CD8-positive, alpha-beta memory T cell (primary cell): Measurements from ENCODE around the gene SMC4. TPM values are rescaled to one million over a fixed set of nuclear protein-coding genes. Genes with fewer than 3 reads are reported as not detected.

Source experiments
- CTCF ChIA-PET: fragments of 350-600 bp; sonication (Branson Sonifier 250); formaldehyde crosslinking; loops from one replicate; lab custom pipeline; 2021; ENCODE audit warnings: antibody characterized with exemption; lab: Charles Lee
- POLR2A ChIA-PET: fragments of 350-600 bp; sonication (Branson Sonifier 250); formaldehyde crosslinking; loops from one replicate; lab custom pipeline; 2021; ENCODE audit warnings: antibody characterized with exemption; lab: Charles Lee
- DNase-seq, 5 donors: peaks; one replicate each; pipeline versions ENCODE4 v3.0.0 to v3.0.0-alpha.2; 2020 to 2022; ENCODE audit warnings: mixed read lengths in 1 of 5
- H3K27ac ChIP-seq: one replicate; pipeline ENCODE4 v1.7.0; 2013; ENCODE audit warnings: low read depth, mild to moderate bottlenecking, low read length, moderate library complexity
- H3K27me3 ChIP-seq: 2 replicates; pipeline ENCODE4 v1.7.0; 2013; ENCODE audit warnings: low read length, mild to moderate bottlenecking; ENCODE audit not compliant: insufficient read depth, poor library complexity, severe bottlenecking
- H3K36me3 ChIP-seq: 2 replicates; pipeline ENCODE4 v1.7.0; 2013; ENCODE audit warnings: mild to moderate bottlenecking, low read length, moderate library complexity; ENCODE audit not compliant: insufficient read depth
- H3K4me1 ChIP-seq: 2 replicates; pipeline ENCODE4 v1.7.0; 2013; ENCODE audit warnings: mild to moderate bottlenecking, low read length, moderate library complexity; ENCODE audit not compliant: insufficient read depth
- H3K4me3 ChIP-seq: 2 replicates; pipeline ENCODE4 v1.7.0; 2013; ENCODE audit warnings: mild to moderate bottlenecking, low read length
- H3K9me3 ChIP-seq: 2 replicates; pipeline ENCODE4 v1.7.0; 2013; ENCODE audit warnings: mild to moderate bottlenecking, low read length
- H3K27ac Mint-ChIP-seq, 8 donors: one replicate each; pipeline ENCODE4 v1.8.0; 2020 to 2021; ENCODE audit warnings: mixed read lengths in 8 of 8, mild to moderate bottlenecking in 6 of 8, inconsistent platforms in 3 of 8, moderate library complexity in 3 of 8
- H3K27me3 Mint-ChIP-seq, 2 donors: one replicate each; pipeline ENCODE4 v1.8.0; 2020 to 2021; ENCODE audit warnings: mixed read lengths in 2 of 2, mild to moderate bottlenecking in 1 of 2, moderate library complexity in 1 of 2
- H3K36me3 Mint-ChIP-seq, 3 donors: one replicate each; pipeline ENCODE4 v1.8.0; 2020 to 2021; ENCODE audit warnings: mixed read lengths in 3 of 3, inconsistent platforms in 1 of 3, mild to moderate bottlenecking in 1 of 3
- H3K4me1 Mint-ChIP-seq, 3 donors: one replicate each; pipeline ENCODE4 v1.8.0; 2020 to 2021; ENCODE audit warnings: mixed read lengths in 3 of 3, inconsistent platforms in 1 of 3, mild to moderate bottlenecking in 1 of 3
- H3K4me3 Mint-ChIP-seq, 7 donors: one replicate each; pipeline ENCODE4 v1.8.0; 2020 to 2021; ENCODE audit warnings: mixed read lengths in 7 of 7, mild to moderate bottlenecking in 6 of 7, moderate library complexity in 4 of 7, inconsistent platforms in 2 of 7
- H3K9me3 Mint-ChIP-seq, 5 donors: one replicate each; pipeline ENCODE4 v1.8.0; 2020 to 2022; ENCODE audit warnings: mixed read lengths in 5 of 5, mild to moderate bottlenecking in 3 of 5, moderate library complexity in 2 of 5, inconsistent platforms in 1 of 5
- polyA plus RNA-seq: library from polyadenylated mRNA; unstranded; fragments of 300-500 nt; fragmentation: Illumina TruSeq; gene quantifications from one replicate; pipeline ENCODE4 v1.2.3, GENCODE V29; 2021
- total RNA-seq, 2 experiments: library from RNA; stranded (reverse); gene quantifications; one replicate each; pipeline ENCODE4 v1.2.3, GENCODE V29; 2021

Gene SMC4
- total and polyA plus RNA-seq, 3 experiments from 2014 or later, result 45.0 to 123 (median 120) TPM

DNA sequence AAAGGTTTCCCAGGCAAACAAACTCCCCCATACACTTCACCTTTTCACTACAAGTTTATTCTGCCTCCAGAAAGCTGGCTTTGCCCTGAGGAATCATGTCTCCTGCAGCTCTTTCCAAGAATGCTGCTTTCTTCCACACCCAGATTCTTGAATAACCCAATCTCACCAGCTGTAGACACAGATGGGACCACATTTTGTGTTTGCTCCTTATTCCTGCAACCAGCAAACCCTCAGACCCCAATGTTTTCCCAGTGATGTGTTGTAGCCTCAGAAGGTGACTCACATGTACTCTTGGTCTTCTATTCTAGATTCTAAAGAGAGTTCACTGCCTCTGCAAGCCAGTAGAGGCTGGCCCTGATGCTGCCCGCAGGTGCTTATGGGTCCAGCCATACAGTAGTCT, 73.8 kb downstream of the SMC4 start:
- Histone ChIP-seq H3K4me3 (no peak overlapping the region), H3K36me3 (no peaks in the 10 kb centered on the region), H3K4me1 (no peaks in the 10 kb centered on the region), H3K27me3 (peaks cover 5% of the 10 kb centered on the region), H3K27ac (no peak overlapping the region), H3K9me3 (no peaks in the 10 kb centered on the region)
- ChIA-PET POLR2A (no interaction called here), CTCF (no interaction called here)
- no peak overlapping the region for H3K27ac Mint-ChIP-seq
- peaks cover 17 to 26% of the 10 kb centered on the region in 2 donors for H3K27me3 Mint-ChIP-seq
- H3K36me3 Mint-ChIP-seq, result peaks cover 0 to 16% (median 3%) of the 10 kb centered on the region in 3 donors
- H3K9me3 Mint-ChIP-seq, result peaks cover 3 to 21% (median 18%) of the 10 kb centered on the region in 5 donors
- H3K4me1 Mint-ChIP-seq, result no peaks in the 10 kb centered on the region
- no peak for DNase-seq
- H3K4me3 Mint-ChIP-seq, result no peak overlapping the region

DNA sequence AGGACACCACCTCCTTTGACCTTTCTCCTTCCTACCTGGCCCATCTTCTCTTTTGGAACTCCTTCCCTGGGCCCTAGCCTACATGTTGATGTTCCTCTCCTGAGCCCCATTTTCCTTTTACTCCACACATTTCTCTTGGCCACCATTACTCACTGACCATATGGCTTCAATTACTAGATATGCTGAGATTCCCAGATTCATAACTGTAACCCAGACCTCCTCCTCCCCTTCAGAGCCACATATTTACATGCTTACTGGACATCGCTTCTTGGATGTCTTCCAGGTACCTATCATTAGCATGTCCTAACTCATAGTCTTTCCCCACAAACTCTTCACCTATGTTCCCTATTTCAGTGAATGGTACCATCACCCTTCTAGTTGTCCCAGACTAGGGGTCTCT, 74.5 kb downstream of the SMC4 start:
- CTCF ChIA-PET, result no interaction called here
- DNase-seq, result no peak
- H3K36me3 ChIP-seq, result no peaks in the 10 kb centered on the region
- H3K27me3 ChIP-seq, result peaks cover 5% of the 10 kb centered on the region
- no peaks in the 10 kb centered on the region for H3K4me1 Mint-ChIP-seq
- H3K27me3 Mint-ChIP-seq, result peaks cover 14 to 24% of the 10 kb centered on the region in 2 donors
- H3K4me1 ChIP-seq, result no peaks in the 10 kb centered on the region
- H3K9me3 Mint-ChIP-seq, result peaks cover 3 to 21% (median 18%) of the 10 kb centered on the region in 5 donors
- H3K27ac Mint-ChIP-seq, result no peak overlapping the region
- no peak overlapping the region for H3K4me3 ChIP-seq
- POLR2A ChIA-PET, result no interaction called here
- H3K9me3 ChIP-seq, result no peaks in the 10 kb centered on the region
- H3K4me3 Mint-ChIP-seq, result no peak overlapping the region
- no peak overlapping the region for H3K27ac ChIP-seq
- H3K36me3 Mint-ChIP-seq, result peaks cover 0 to 13% (median 3%) of the 10 kb centered on the region in 3 donors

DNA sequence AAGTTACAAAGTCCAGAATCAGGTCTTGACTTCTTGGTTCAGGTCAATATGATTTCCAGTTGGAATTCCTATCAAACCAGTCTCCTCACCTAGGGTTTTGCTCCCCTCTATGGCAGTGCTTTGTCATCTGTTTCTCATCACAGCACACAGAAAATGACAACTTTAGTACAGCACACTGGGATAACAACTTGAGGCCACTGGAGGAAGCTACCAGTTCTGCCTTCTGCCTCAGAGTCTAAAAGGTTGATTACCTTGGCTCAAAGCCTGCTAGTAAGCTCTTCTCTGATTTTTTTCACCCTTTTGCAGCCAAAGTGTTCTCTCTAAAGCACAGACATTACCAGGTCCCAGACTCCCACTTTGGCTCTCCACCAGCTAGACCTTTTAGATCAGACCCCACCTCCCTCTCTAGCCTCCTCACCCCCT, 75.0 kb downstream of the SMC4 start:
- Histone ChIP-seq H3K4me1 (no peaks in the 10 kb centered on the region), H3K27ac (no peak overlapping the region), H3K9me3 (no peaks in the 10 kb centered on the region), H3K36me3 (no peaks in the 10 kb centered on the region), H3K27me3 (peaks cover 5% of the 10 kb centered on the region), H3K4me3 (no peak overlapping the region)
- Mint-ChIP-seq H3K27ac (no peak overlapping the region), H3K4me1 (no peaks in the 10 kb centered on the region), H3K9me3 (peaks cover 3 to 20% (median 17%) of the 10 kb centered on the region in 5 donors), H3K27me3 (peaks cover 13 to 25% of the 10 kb centered on the region in 2 donors), H3K36me3 (peaks cover 0 to 9% (median 3%) of the 10 kb centered on the region in 3 donors), H3K4me3 (no peak overlapping the region)
- no peak for DNase-seq
- POLR2A ChIA-PET, result no interaction called here
- CTCF ChIA-PET, result no interaction called here

DNA sequence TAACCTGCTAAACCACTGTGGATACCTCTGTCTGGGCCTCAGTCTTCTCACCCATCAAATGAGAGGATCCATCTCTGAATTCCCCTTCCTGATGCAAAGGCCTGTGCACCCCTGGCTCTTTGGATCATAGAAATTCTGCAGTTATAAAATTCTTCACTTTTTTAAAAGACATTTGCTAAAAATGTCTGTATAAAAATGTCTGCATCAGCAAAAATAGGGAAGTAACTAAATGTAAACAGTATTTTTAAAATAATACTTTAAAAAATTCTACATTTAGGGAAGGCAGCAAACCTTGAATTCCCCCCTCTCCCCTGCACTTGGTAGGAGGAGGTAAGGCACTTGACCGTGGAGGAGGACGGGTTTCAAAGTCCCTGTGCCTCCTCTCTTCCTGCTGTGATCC, 75.7 kb downstream of the SMC4 start:
- Histone ChIP-seq H3K4me3 (no peak overlapping the region), H3K4me1 (no peaks in the 10 kb centered on the region), H3K36me3 (no peaks in the 10 kb centered on the region), H3K9me3 (no peaks in the 10 kb centered on the region), H3K27ac (no peak overlapping the region), H3K27me3 (peaks cover 5% of the 10 kb centered on the region)
- H3K36me3 Mint-ChIP-seq, result peaks cover 0 to 3% (median 0%) of the 10 kb centered on the region in 3 donors
- H3K4me1 Mint-ChIP-seq, result no peaks in the 10 kb centered on the region
- peaks cover 10 to 20% of the 10 kb centered on the region in 2 donors for H3K27me3 Mint-ChIP-seq
- ChIA-PET CTCF (no interaction called here), POLR2A (no interaction called here)
- no peak overlapping the region for H3K4me3 Mint-ChIP-seq
- no peak for DNase-seq
- H3K27ac Mint-ChIP-seq, result no peak overlapping the region
- peaks cover 0 to 13% (median 11%) of the 10 kb centered on the region in 5 donors for H3K9me3 Mint-ChIP-seq

DNA sequence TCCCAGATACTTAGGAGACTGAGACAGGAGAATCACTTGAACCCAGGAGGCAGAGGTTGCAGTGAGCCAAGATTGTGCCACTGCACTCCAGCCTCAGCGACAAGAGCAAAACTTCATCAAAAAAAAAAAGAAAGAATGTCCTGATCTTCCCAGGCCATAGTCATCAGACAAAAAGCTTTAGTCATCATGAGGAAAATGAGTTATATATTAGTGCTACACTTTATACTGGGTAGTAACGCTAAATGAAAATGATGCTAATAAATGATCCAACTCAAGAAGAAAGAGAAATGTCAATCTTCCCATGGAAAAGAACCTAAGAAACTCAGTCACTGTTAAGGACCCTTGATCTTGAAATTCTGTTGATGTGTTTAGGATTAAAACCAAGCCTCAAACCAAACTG, 76.4 kb downstream of the SMC4 start:
- Histone ChIP-seq H3K27me3 (peaks cover 5% of the 10 kb centered on the region), H3K4me1 (no peaks in the 10 kb centered on the region)

DNA sequence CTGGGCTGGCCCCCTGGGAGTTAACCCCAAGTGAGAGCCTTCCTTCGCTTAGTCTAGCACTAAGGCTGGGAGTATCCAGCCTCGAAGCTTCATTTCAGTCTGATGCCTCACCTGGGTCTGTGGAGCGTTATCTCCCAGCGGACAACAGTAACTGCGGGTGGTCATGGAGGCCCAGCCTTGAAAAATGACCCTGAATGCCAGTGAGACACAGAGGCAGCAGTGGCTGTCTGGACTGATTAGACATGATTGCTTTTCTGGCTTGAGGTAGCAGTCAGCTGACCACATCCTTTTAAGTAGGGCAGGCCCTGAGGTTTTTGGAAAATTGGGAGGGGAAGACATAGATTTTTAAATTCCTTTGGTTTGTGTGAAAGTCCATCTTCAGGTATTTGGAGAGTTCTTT, 78.3 kb downstream of the SMC4 start:
- no peak overlapping the region for H3K4me3 Mint-ChIP-seq
- H3K27ac Mint-ChIP-seq, result no peak overlapping the region
- H3K4me1 Mint-ChIP-seq, result no peaks in the 10 kb centered on the region
- H3K9me3 ChIP-seq, result no peaks in the 10 kb centered on the region
- H3K4me1 ChIP-seq, result no peaks in the 10 kb centered on the region
- no peaks in the 10 kb centered on the region for H3K36me3 ChIP-seq
- H3K27me3 ChIP-seq, result peaks cover 5% of the 10 kb centered on the region
- CTCF ChIA-PET, result no interaction called here
- no peak overlapping the region for H3K4me3 ChIP-seq
- no peak overlapping the region for H3K27ac ChIP-seq
- H3K27me3 Mint-ChIP-seq, result peaks cover 9 to 25% of the 10 kb centered on the region in 2 donors
- POLR2A ChIA-PET, result no interaction called here
- H3K36me3 Mint-ChIP-seq, result no peaks in the 10 kb centered on the region
- DNase-seq, result no peak
- H3K9me3 Mint-ChIP-seq, result peaks cover 0 to 2% (median 0%) of the 10 kb centered on the region in 5 donors

More for the DNA sequence above, 76.4 kb downstream of the SMC4 start:
- Mint-ChIP-seq H3K4me3 (no peak overlapping the region), H3K27me3 (peaks cover 11 to 22% of the 10 kb centered on the region in 2 donors), H3K27ac (no peak overlapping the region), H3K36me3 (peaks cover 0 to 3% (median 0%) of the 10 kb centered on the region in 3 donors), H3K9me3 (peaks cover 0 to 8% (median 7%) of the 10 kb centered on the region in 5 donors), H3K4me1 (no peaks in the 10 kb centered on the region)
- H3K4me3 ChIP-seq, result no peak overlapping the region
- ChIA-PET POLR2A (no interaction called here), CTCF (no interaction called here)
- H3K27ac ChIP-seq, result no peak overlapping the region
- H3K36me3 ChIP-seq, result no peaks in the 10 kb centered on the region
- no peak for DNase-seq
- H3K9me3 ChIP-seq, result no peaks in the 10 kb centered on the region

DNA sequence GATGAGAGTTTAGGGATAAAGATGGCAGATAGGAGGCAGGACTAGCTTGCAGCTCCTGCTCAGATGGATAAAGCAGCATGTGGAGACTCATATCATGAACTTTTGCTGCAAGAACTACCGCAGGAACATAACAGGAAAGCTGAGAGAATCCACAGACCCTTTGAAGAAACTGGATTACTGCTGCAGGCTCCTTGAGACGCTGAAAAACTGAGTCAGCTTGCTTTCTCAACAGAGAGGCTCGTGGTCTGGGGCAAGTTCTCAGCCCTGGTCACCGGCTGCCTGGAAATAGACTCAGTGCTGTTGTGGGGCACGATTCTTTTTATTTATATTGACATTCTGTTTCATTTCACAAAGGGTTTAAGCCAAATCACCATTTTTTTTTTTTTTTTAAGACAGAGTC, 78.9 kb downstream of the SMC4 start:
- Mint-ChIP-seq H3K27me3 (peaks cover 9 to 29% of the 10 kb centered on the region in 2 donors), H3K27ac (no peak overlapping the region), H3K4me3 (no peak overlapping the region), H3K9me3 (peaks cover 0 to 2% (median 0%) of the 10 kb centered on the region in 5 donors), H3K4me1 (no peaks in the 10 kb centered on the region), H3K36me3 (no peaks in the 10 kb centered on the region)
- peaks cover 5% of the 10 kb centered on the region for H3K27me3 ChIP-seq
- no peak for DNase-seq
- H3K27ac ChIP-seq, result no peak overlapping the region
- no peaks in the 10 kb centered on the region for H3K4me1 ChIP-seq
- no peaks in the 10 kb centered on the region for H3K9me3 ChIP-seq
- H3K36me3 ChIP-seq, result no peaks in the 10 kb centered on the region
- H3K4me3 ChIP-seq, result no peak overlapping the region
- ChIA-PET CTCF (no interaction called here), POLR2A (no interaction called here)

DNA sequence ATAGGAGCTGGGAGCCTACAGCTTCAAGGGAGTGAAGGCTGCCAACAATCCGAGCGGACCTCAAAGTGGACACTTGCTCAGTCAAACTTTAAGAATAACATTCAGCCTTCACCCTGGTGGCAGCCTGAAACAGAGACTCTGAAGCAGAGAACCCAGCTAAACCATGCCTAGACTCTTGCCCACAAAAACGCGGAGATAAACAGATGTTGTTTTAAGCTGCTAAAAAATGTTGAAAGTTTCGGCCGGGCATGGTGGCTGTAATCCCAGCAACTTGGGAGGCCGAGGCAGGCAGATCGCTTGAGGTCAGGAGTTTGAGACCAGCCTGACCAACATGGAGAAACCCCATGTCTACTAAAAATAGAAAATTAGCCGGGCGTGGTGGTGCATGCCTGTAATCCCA, 79.9 kb downstream of the SMC4 start:
- peaks cover 0 to 2% (median 0%) of the 10 kb centered on the region in 5 donors for H3K9me3 Mint-ChIP-seq
- H3K36me3 ChIP-seq, result no peaks in the 10 kb centered on the region
- peaks cover 9 to 29% of the 10 kb centered on the region in 2 donors for H3K27me3 Mint-ChIP-seq
- no peaks in the 10 kb centered on the region for H3K4me1 ChIP-seq
- H3K27me3 ChIP-seq, result peaks cover 5% of the 10 kb centered on the region
- POLR2A ChIA-PET, result no interaction called here
- no peak overlapping the region for H3K27ac ChIP-seq
- H3K4me1 Mint-ChIP-seq, result no peaks in the 10 kb centered on the region
- no peak overlapping the region for H3K4me3 Mint-ChIP-seq
- no peaks in the 10 kb centered on the region for H3K36me3 Mint-ChIP-seq
- DNase-seq, result no peak
- CTCF ChIA-PET, result no interaction called here
- H3K9me3 ChIP-seq, result no peaks in the 10 kb centered on the region
- H3K4me3 ChIP-seq, result no peak overlapping the region
- H3K27ac Mint-ChIP-seq, result no peak overlapping the region
